Measurements from ENCODE around the gene ALDH6A1.

ALDH6A1 gene

GRCh38 chr14:74022346-74022745, 61.9 kb downstream of the ALDH6A1 start:
- no peak overlapping the region for H3K4me3 ChIP-seq (ENCODE audit: low read depth, low read length)
- no peak for TF ChIP-seq CTCF (IDR thresholded peaks at IDR 0.05; ENCODE audit: low read depth, low read length)

- TF ChIP-seq CTCF (IDR thresholded peaks at IDR 0.05; ENCODE audit: low read depth, low read length) = no peak
- peak overlapping the region; percentile 86 for H3K4me3 ChIP-seq (ENCODE audit: low read depth, low read length)
Measured at GRCh38 chr14:74019408-74020137, 64.7 kb downstream of the ALDH6A1 start.

DNA sequence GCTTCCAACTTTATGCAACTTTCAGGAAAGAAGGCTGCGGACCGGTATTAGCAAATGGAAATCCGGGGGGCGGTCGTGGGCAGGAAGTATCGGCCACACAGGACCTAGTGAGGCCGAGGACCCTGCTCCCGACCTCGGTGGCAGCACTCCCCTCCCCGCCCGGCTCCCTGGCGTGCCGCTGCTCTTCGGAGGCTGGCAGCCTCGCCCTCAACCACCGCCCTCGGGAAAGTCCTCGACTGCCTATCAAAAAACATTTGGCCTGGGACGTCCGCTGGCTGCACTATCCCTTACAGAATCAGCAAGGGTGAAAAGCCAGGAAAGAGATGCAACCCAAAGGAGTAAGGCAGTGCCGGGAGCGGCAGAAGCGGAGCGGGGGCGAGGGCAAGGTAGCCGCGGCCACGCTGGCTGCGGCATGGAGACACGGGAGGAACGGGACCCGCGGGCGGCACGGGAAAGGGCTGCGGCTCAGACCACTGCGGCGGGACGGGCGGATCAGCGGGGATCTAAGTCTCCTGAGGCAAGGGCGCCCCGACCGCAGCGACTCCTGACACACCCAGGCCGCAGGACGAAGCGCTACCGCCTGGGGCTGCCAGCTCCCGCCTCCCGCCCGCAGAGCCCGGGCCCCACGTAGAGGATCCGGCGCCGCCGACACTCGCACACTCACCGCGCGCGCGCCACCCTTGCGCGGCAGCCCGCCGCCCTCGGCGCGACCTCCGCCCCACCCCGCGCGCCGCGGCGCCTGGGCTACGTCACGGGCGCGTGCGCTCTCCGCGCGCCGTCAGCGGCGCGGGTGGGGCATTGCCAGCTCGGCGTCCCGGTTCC, 65.5 kb downstream of the ALDH6A1 start, which contains the start of the genes BBOF1 and ENTPD5:
BBOF1 (plus strand) TSS at position 764 of the 822 bp plus-strand sequence. CDS start 130 bp downstream, outside the sequence.
ENTPD5 (minus strand) TSS at position 703 of the 822 bp plus-strand sequence. CDS start 31,186 bp downstream, outside the sequence.
- no peak for TF ChIP-seq CTCF (IDR thresholded peaks at IDR 0.05; ENCODE audit: low read depth, low read length)

DNA sequence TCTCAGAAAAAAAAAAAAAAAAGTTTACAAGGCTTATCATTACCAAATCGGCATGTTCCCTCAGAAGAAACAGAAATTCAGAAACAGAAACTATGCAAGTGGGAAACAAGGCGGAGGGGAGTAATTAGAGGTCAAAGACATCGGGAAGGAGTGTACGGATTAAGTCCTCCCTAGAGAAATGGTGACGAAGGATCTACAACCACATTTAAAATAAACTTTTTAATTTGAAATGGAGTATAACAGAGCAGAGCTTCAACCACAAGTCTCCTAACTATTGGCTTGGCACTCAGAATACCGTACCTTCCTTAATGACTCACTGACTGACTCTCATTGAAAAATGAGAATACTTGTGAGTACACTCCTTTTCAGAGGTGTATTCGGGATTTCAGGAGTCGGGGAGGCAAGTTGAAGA, 66.1 kb downstream of the ALDH6A1 start:
- H3K4me3 ChIP-seq (ENCODE audit: low read depth, low read length) = peak overlapping the region; percentile 86
- TF ChIP-seq CTCF (IDR thresholded peaks at IDR 0.05; ENCODE audit: low read depth, low read length) = no peak

More for the DNA sequence above, 65.5 kb downstream of the ALDH6A1 start, which contains the start of the genes BBOF1 and ENTPD5:
- H3K4me3 ChIP-seq (ENCODE audit: low read depth, low read length) = peak within 1 kb of the TSS; percentile 86

DNA sequence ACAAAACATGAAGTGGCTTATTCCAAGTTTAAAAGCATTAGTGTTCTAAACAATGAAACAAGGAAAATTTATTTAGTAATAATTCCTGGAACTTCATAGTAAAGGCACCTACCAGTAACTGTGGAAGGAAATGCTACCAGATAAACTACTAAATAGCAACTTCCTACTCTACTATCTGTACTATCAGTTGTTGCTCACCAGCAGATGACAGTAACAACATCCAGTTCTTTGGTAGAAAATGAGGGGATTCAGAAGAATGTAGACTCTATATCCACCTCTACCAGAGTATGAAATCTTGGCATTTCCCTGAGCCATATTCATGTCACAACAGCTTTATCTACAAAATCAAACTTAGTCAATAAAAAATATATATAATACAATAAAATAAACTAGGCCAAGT, 68.3 kb downstream of the ALDH6A1 start:
- no peak for TF ChIP-seq CTCF (IDR thresholded peaks at IDR 0.05; ENCODE audit: low read depth, low read length)
- no peak overlapping the region for H3K4me3 ChIP-seq (ENCODE audit: low read depth, low read length)

- TF ChIP-seq CTCF (IDR thresholded peaks at IDR 0.05; ENCODE audit: low read depth, low read length) = no peak
- no peak overlapping the region for H3K4me3 ChIP-seq (ENCODE audit: low read depth, low read length)
Measured at GRCh38 chr14:74015176-74015575, 69.1 kb downstream of the ALDH6A1 start.

GRCh38 chr14:74014299-74014698, 70.0 kb downstream of the ALDH6A1 start:
- TF ChIP-seq CTCF (IDR thresholded peaks at IDR 0.05; ENCODE audit: low read depth, low read length) = no peak
- H3K4me3 ChIP-seq (ENCODE audit: low read depth, low read length) = no peak overlapping the region
